ENCODE measurements around the gene KAT6B.

Gene KAT6B

GRCh38 chr10:75074711-75075445 lies 248.5 kb downstream of the KAT6B start:
- no peak for DNase-seq

- DNase-seq, result no peak
Observed at GRCh38 chr10:75076348-75076747, 249.9 kb downstream of the KAT6B start.

DNA sequence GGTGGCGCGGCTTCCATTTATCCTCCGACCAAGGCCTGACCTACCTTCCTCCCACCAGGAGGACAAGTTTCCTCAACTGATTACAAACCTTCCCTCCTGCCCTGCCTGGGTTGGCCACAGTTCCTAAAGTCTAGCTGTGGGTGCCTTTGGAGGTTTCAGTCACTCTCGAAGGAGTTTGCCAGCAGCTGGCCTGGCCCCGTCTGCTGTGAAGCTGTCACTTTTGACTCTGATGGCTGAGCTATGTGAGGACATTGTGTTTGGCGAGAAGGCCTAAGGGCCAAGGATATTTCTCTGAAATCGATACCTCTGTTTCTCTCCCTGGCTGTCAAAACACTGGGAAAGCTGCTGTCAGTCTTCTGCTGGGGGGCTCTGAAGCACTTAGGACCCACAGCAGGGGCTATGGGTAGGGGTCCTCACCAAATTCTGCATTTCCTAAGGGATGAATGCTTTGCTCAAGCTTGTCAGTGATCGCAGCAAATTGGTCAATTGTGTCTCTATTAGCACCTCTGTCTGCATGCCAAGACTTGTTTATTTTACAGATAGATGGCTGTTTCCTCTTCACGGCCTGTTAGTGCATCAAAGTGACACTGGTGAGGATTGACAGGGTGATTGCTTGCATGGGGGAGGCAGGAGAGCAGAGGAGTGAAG lies 253.2 kb downstream of the KAT6B start:
- DNase-seq, result no peak

DNA sequence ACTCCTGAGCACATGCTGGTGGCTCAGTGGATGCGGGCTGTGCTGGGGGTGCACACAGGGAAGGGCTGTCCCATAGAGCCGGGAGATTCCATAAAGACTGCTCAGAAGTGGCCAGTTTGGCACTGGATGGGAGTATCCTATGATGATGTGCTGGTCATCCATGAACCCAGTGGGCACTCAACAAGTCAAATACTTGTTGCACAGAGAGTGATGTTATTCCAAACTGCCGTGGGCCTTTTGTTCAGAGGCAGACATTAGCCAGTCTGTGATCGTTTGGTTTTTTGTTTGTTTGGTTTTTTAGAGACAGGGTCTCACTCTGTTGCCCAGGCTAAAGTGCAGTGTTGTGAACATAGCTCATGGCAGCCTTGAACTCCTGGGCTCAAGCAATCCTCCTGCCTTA lies 254.2 kb downstream of the KAT6B start:
- DNase-seq, result no peak

- DNase-seq, result no peak
Observed at GRCh38 chr10:75081379-75081778, 255.0 kb downstream of the KAT6B start.

Measured in hematopoietic multipotent progenitor cell treated with erythropoietin and hydrocortisone succinate and interleukin-3 and kit ligand, for 8 days (in vitro differentiated cells).